ENCODE data around the gene PARD3B.

GRCh38 chr2:205387350-205388055 lies 842.2 kb downstream of the PARD3B start:
- no peak for TF ChIP-seq CTCF (IDR thresholded peaks at IDR 0.05; ENCODE audit: borderline replicate concordance, extremely low read depth, low read length, poor library complexity, severe bottlenecking)
- no peak for TF ChIP-seq EZH2 (IDR thresholded peaks at IDR 0.05; ENCODE audit: borderline replicate concordance, low read depth, low read length, severe bottlenecking)

Measured in DND-41 (cell line).